HT1080 (cell line): ENCODE results near the gene TPCN1. TPM values are rescaled to one million over a fixed set of nuclear protein-coding genes. Genes with fewer than 3 reads are reported as not detected.

ENCODE experiments used
- DNase-seq: peaks from one replicate; pipeline ENCODE4 v3.0.0-alpha.2; 2015; ENCODE audit warnings: low read depth
- small RNA-seq: library from RNA; depleted of rRNA; stranded (forward); fragments of <200 nt; gene quantifications from one replicate; pipeline ENCODE3, GENCODE V24; 2014
- total RNA-seq: library from RNA; depleted of rRNA; stranded (reverse); fragments of >200 nt; shearing (Covaris generic); gene quantifications from 2 replicates; pipeline ENCODE4 v1.2.3, GENCODE V29; 2014; rRNA removed

TPCN1 gene
- total RNA-seq, 1 experiment from 2014 or later = 10.2 TPM

GRCh38 chr12:113333877-113334785, 112.9 kb downstream of the TPCN1 start:
- DNase-seq = no peak

- DNase-seq = peak; percentile 69
Observed at GRCh38 chr12:113334786-113335539, 113.7 kb downstream of the TPCN1 start, which contains the start of gene SLC8B1. Gene SLC8B1, minus strand, starts transcription at chr12:113335109. Its CDS starts 2,231 bp downstream, at chr12:113332878.

GRCh38 chr12:113339540-113339939, 118.3 kb downstream of the TPCN1 start:
- DNase-seq = no peak

- DNase-seq = no peak
Observed at GRCh38 chr12:113340061-113340460, 118.8 kb downstream of the TPCN1 start.

GRCh38 chr12:113341535-113341934, 120.3 kb downstream of the TPCN1 start:
- DNase-seq = no peak

- DNase-seq = no peak
Observed at GRCh38 chr12:113345318-113345717, 124.1 kb downstream of the TPCN1 start.

GRCh38 chr12:113346353-113346752, 125.1 kb downstream of the TPCN1 start:
- no peak for DNase-seq

GRCh38 chr12:113347107-113347506, 125.8 kb downstream of the TPCN1 start:
- no peak for DNase-seq

- DNase-seq = no peak
Observed at GRCh38 chr12:113347892-113348291, 126.6 kb downstream of the TPCN1 start.

Small RNA genes lying within 50 kb of the gene (small RNA-seq; reads per million reads assigned to genes)
- gene MIR6762 (not detected), gene RF00019 (not detected)

Other genes starting within 250 kb of the TPCN1 start
- 1.6 and 2.2 TPM in 2 replicates for gene OAS2, start 242.9 kb upstream of the TPCN1 start, total RNA-seq
- 0.05 TPM in 1 of 2 replicates, not detected in the other for gene DTX1, start 164.7 kb upstream of the TPCN1 start, total RNA-seq
- not detected in 2 replicates for gene RASAL1, start 85.7 kb upstream of the TPCN1 start, total RNA-seq
- gene CFAP73, start 71.7 kb upstream of the TPCN1 start, total RNA-seq = not detected in 2 replicates
- 85.1 and 86.1 TPM in 2 replicates for gene DDX54, start 36.0 kb upstream of the TPCN1 start, total RNA-seq
- gene RITA1, start 35.7 kb upstream of the TPCN1 start, total RNA-seq = 50.0 and 58.8 TPM in 2 replicates
- gene SLC8B1, start 113.6 kb downstream of the TPCN1 start, total RNA-seq = 9.2 and 11.8 TPM in 2 replicates
- 9.6 and 11.7 TPM in 2 replicates for gene PLBD2, start 137.1 kb downstream of the TPCN1 start, total RNA-seq
- 0.11 TPM in 1 of 2 replicates, not detected in the other for gene SDS, start 182.4 kb downstream of the TPCN1 start, total RNA-seq
- gene SDSL, start 200.9 kb downstream of the TPCN1 start, total RNA-seq = 3.9 TPM in 2 replicates